Subcutaneous abdominal adipose tissue (tissue), 5 donors: ENCODE data around the gene ITGB5.

Experiments used
- H3K27ac ChIP-seq: one replicate; pipeline ENCODE4 v1.7.0; 2013; ENCODE audit warnings: low read depth, mild to moderate bottlenecking, inconsistent platforms, low read length, moderate library complexity
- H3K27me3 ChIP-seq, 5 donors: one replicate each; pipeline ENCODE4 v1.7.0; 2013; ENCODE audit warnings: low read length in 5 of 5, inconsistent platforms in 1 of 5; ENCODE audit not compliant: control insufficient read depth in 5 of 5, insufficient read depth in 4 of 5
- H3K36me3 ChIP-seq, 5 donors: one replicate each; pipeline ENCODE4 v1.7.0; 2013; ENCODE audit warnings: low read length in 5 of 5; ENCODE audit not compliant: control insufficient read depth in 5 of 5, insufficient read depth in 5 of 5
- H3K4me1 ChIP-seq, 5 donors: one replicate each; pipeline ENCODE4 v1.7.0; 2013; ENCODE audit warnings: low read length in 5 of 5, mild to moderate bottlenecking in 3 of 5, moderate library complexity in 1 of 5; ENCODE audit not compliant: control insufficient read depth in 5 of 5, insufficient read depth in 5 of 5
- H3K4me3 ChIP-seq, 5 donors: one replicate each; pipeline ENCODE4 v1.7.0; 2013; ENCODE audit warnings: low read length in 5 of 5, low read depth in 1 of 5
- H3K9ac ChIP-seq, 5 donors: one replicate each; pipeline ENCODE4 v1.7.0; 2013; ENCODE audit warnings: low read length in 5 of 5, mild to moderate bottlenecking in 4 of 5, moderate library complexity in 3 of 5
- H3K9me3 ChIP-seq, 5 donors: one replicate each; pipeline ENCODE4 v1.7.0; 2013; ENCODE audit warnings: low read length in 5 of 5; ENCODE audit not compliant: control insufficient read depth in 5 of 5
- donor health status: healthy.
- donor health status: healthy.
- donor health status: healthy.
- donor health status: healthy.
- donor health status: healthy.

The ITGB5 gene

DNA sequence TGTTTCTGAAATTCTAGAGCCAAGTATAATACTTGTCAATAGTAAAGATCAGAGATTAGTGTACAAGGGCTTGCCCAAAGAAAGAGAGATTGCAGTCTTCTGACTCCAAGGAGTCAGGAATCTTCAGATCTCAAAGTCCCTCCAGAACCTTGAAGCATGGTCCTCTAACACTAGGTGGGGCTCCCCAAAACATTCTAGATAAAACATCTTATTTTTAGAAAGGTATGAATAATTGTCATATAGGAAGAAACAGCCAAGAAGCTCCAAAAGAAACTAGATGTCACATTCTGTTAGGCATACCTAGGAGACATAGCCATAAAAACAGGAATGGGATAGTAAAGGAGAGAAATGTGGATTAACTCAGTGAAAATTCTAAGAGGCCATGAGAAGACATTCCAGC is 36.7 kb upstream of the ITGB5 start:
- Histone ChIP-seq H3K36me3 (no peaks in the 10 kb centered on the region), H3K27me3 (no peaks in the 10 kb centered on the region), H3K4me1 (peaks cover 0 to 2% (median 0%) of the 10 kb centered on the region in 5 donors), H3K27ac (no peak overlapping the region), H3K9ac (no peak overlapping the region), H3K9me3 (no peaks in the 10 kb centered on the region), H3K4me3 (no peak overlapping the region)

GRCh38 chr3:124920718-124921117 is 33.6 kb upstream of the ITGB5 start:
- H3K4me1 ChIP-seq, result no peaks in the 10 kb centered on the region
- H3K9me3 ChIP-seq, result no peaks in the 10 kb centered on the region
- H3K4me3 ChIP-seq, result no peak overlapping the region
- H3K9ac ChIP-seq, result no peak overlapping the region
- no peak overlapping the region for H3K27ac ChIP-seq
- no peaks in the 10 kb centered on the region for H3K36me3 ChIP-seq
- no peaks in the 10 kb centered on the region for H3K27me3 ChIP-seq

- Histone ChIP-seq H3K4me3 (no peak overlapping the region), H3K4me1 (no peaks in the 10 kb centered on the region), H3K27ac (no peak overlapping the region), H3K27me3 (no peaks in the 10 kb centered on the region), H3K9me3 (no peaks in the 10 kb centered on the region), H3K36me3 (no peaks in the 10 kb centered on the region), H3K9ac (no peak overlapping the region)
These were observed 32.6 kb upstream of the ITGB5 start for GRCh38 chr3:124919756-124920155.

- no peaks in the 10 kb centered on the region for H3K36me3 ChIP-seq
- no peak overlapping the region for H3K27ac ChIP-seq
- H3K9ac ChIP-seq, result no peak overlapping the region
- H3K9me3 ChIP-seq, result no peaks in the 10 kb centered on the region
- H3K4me1 ChIP-seq, result no peaks in the 10 kb centered on the region
- no peaks in the 10 kb centered on the region for H3K27me3 ChIP-seq
- H3K4me3 ChIP-seq, result no peak overlapping the region
These were observed 31.4 kb upstream of the ITGB5 start for GRCh38 chr3:124918524-124918923.

- Histone ChIP-seq H3K27me3 (peaks cover 0 to 3% (median 0%) of the 10 kb centered on the region in 5 donors), H3K4me3 (no peak overlapping the region), H3K36me3 (no peaks in the 10 kb centered on the region), H3K27ac (no peak overlapping the region), H3K4me1 (no peaks in the 10 kb centered on the region), H3K9me3 (no peaks in the 10 kb centered on the region), H3K9ac (no peak overlapping the region)
These were observed 29.8 kb upstream of the ITGB5 start for GRCh38 chr3:124916837-124917409.

DNA sequence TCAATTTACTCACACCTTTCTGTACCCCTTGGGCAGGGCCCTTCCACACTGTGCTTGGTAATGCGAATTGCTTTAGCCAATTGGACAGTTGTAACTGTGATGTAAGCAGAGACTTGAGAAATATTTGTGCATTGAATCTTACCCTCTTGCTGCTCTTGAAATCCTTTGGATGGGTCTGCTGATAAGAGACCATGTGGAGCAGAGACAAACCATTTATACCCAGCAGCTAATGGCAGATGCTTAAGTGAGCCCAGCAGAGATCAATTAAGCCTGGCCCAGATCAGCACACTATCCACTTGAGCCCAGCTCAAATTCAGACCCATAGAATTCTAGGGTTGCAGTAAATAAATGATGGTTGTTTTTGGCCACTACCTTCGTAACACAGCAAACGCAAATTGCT is 28.1 kb upstream of the ITGB5 start:
- H3K36me3 ChIP-seq, result no peaks in the 10 kb centered on the region
- peaks cover 0 to 6% (median 0%) of the 10 kb centered on the region in 5 donors for H3K4me1 ChIP-seq
- no peak overlapping the region for H3K9ac ChIP-seq

GRCh38 chr3:124907957-124908356 is 20.8 kb upstream of the ITGB5 start:
- Histone ChIP-seq H3K4me3 (no peak overlapping the region), H3K36me3 (no peaks in the 10 kb centered on the region), H3K4me1 (peaks cover 0 to 6% (median 0%) of the 10 kb centered on the region in 5 donors), H3K9ac (no peak overlapping the region), H3K9me3 (no peaks in the 10 kb centered on the region), H3K27me3 (peaks cover 0 to 3% (median 0%) of the 10 kb centered on the region in 5 donors), H3K27ac (no peak overlapping the region)

More for the DNA sequence above, 28.1 kb upstream of the ITGB5 start:
- no peaks in the 10 kb centered on the region for H3K9me3 ChIP-seq
- H3K27ac ChIP-seq, result no peak overlapping the region
- H3K27me3 ChIP-seq, result peaks cover 0 to 3% (median 0%) of the 10 kb centered on the region in 5 donors
- no peak overlapping the region for H3K4me3 ChIP-seq

DNA sequence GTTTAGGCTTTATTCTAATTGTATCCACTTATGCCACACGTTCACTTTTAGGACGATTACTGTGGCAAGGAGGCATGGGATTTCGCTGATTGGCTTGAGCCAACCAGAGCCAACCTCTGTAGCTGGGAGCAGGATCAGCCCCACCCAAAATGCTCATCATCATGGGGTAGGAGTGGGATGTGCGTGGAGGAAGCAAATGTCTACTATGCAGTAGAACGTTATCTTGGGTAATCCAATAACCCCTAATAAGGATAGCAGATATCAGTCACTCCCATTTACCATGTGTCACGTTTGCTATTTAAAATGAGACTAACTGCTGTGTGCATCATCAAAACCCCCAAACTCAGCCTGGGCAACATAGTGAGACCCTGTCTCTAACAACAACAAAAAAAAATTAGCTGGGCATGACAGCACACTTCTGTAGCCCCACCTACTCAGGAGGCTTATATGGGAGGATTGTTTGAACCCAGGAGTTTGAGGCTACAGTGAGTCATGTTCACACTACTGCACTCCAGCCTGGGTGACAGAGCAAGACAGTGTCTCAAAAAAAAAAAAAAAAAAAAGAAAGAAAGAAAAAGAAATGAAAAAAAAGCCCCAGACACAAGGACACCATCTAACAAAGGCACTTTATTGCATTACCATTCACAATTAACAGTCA is 17.8 kb upstream of the ITGB5 start:
- Histone ChIP-seq H3K4me3 (no peak overlapping the region), H3K9ac (no peak overlapping the region), H3K27ac (no peak overlapping the region), H3K27me3 (no peaks in the 10 kb centered on the region), H3K4me1 (peaks cover 0 to 14% (median 13%) of the 10 kb centered on the region in 5 donors), H3K9me3 (no peaks in the 10 kb centered on the region), H3K36me3 (no peaks in the 10 kb centered on the region)

DNA sequence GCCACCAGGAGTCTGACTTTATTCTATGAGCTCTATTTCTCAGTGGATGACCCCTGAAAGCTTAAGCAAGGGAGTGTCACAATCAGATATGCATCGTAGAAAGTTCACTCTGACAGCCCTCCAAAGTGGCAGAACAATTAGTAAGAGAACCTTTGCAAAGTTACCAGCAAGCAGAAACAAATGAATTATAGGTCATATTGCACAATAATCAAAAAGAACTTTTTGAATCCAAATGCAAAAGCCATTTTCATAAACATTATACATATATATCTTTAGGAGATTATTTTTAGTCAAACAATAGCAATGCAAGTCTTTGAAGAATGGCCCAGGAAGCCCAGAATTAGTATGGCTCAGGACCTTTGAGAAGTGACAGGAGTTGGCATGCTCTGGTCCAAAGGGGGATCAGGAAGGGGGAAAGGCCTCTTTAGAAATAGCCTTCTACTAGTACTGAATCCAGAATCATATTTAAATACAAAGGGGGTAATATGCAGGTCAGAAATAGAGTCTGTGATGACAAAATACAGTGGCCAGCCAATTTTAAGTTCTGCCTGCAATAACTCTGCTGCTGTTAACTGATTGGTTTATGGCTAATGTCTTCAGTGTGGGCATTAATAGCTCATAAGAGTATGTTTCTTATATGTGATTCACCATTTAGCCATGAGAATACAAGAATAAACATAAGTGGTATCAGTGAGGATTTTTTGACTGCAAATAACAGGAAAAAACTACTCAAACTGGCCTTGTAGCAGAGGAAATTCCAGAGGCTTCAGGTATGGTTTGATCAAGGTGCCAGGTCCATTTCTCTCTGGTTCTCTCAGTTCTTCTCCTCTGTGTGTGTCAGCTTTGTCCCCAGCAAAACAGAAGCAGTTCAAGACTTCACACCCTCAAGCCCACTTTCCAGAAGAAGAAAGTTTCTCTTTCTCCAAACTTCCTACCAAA is 17.0 kb upstream of the ITGB5 start:
- no peaks in the 10 kb centered on the region for H3K36me3 ChIP-seq
- H3K27me3 ChIP-seq, result no peaks in the 10 kb centered on the region
- H3K4me1 ChIP-seq, result peaks cover 0 to 16% (median 13%) of the 10 kb centered on the region in 5 donors
- no peak overlapping the region for H3K4me3 ChIP-seq
- no peak overlapping the region for H3K9ac ChIP-seq
- no peaks in the 10 kb centered on the region for H3K9me3 ChIP-seq
- H3K27ac ChIP-seq, result no peak overlapping the region
